Stimulated activated CD4-positive, alpha-beta T cell treated with anti-CD3 and anti-CD28 coated beads, TNF-alpha, amount 100 ng/mL, for 1 hour (primary cell): Measurements from ENCODE around the gene GALR2.

ENCODE experiments used
- DNase-seq, 3 donors: peaks; one replicate each; pipeline ENCODE4 v3.0.0-alpha.2; 2020; ENCODE audit warnings: low read depth in 3 of 3, low spot score in 1 of 3

Gene GALR2

DNA sequence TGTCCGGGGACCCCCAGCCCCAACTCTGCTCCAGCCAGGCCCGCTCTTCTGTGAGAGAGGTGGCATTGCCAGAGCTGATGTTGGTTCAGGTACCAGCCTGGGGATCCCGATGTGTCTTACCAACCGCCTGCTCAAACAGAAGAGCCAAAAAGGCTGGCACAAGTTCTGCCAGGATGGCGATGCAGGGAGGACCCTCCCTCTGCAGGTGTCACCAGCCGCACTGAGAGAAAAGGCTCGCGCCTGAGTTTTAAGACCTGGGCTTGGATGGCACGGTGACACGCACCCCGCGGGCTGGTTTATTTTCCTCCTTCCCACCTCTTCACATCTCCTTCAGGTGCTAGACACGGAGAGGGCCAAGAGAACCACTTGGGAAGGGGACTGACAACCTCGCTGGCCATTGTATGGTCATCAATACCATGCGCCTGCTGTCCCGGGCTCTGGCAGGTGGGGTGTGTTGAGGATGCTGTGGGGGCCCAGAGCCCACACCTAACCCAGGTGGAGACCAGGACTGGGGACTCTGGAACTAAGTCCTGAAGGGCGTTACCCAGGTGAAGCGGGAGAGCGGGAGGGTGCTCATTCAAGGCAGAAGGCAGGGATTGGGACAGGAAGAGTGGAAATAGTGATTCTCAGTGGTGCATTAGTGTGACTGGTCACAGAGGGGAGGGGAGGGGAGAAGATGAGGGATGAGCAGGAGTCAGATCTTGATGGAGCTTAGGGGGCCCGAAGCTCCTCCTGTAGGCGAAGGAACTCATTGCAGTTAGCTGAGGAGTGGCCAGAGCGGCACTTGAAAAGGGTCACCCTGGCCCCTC lies 50.2 kb downstream of the GALR2 start:
- no peak for DNase-seq

DNA sequence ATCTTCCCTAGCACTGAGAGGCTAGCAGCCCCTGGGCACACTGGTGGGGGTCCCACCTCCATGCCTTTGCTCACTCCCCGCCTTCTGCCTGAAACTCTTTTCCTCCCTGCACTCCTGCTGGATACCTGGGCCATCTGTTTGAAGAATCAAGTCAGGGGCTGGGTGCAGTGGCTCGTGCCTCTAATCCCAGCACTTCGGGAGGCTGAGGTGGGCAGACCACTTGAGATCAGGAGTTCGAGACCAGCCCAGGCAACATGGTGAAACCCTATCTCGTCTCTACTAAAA lies 50.8 kb downstream of the GALR2 start:
- no peak for DNase-seq

DNA sequence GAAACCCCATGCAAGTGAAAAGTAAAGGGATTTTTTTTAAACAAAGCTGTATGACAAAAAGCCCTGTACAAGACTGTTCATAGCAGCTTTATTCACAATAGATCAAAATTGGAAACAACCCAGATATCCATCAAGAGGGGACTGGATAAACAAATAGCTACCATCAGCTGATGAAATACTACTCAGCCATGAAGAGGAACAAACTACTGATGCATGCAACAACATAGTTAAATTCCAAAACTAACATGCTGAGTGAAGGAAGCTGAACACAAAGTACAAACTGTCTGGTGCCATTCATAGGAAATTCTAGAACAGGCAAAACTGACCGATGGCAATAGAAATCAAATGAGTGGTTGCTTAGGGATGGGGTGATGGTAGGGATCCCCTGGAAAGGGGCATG lies 51.3 kb downstream of the GALR2 start:
- DNase-seq, result no peak
